Measurements from ENCODE around the gene MRRF.

MRRF gene

GRCh38 chr9:122228568-122229484 is 35.9 kb upstream of the MRRF start, which contains the start of gene LHX6:
TSS of gene LHX6 (minus strand) at chr9:122228957. CDS start at chr9:122228740, 217 bp downstream.
- peak; percentile 25 for DNase-seq

- DNase-seq, result no peak
Measured at GRCh38 chr9:122229485-122229837, 35.2 kb upstream of the MRRF start.

GRCh38 chr9:122232796-122233306 is 31.8 kb upstream of the MRRF start:
- no peak for DNase-seq

- no peak for DNase-seq
Measured at GRCh38 chr9:122234022-122234748, 30.5 kb upstream of the MRRF start.

GRCh38 chr9:122236681-122237080 is 28.0 kb upstream of the MRRF start:
- DNase-seq, result no peak

GRCh38 chr9:122239722-122240121 is 25.0 kb upstream of the MRRF start:
- DNase-seq, result no peak

- no peak for DNase-seq
Measured at GRCh38 chr9:122244349-122244748, 20.3 kb upstream of the MRRF start.

- DNase-seq, result no peak
Measured at GRCh38 chr9:122246666-122247065, 18.0 kb upstream of the MRRF start.

- DNase-seq, result no peak
Measured at GRCh38 chr9:122248448-122248865, 16.2 kb upstream of the MRRF start.

- DNase-seq, result no peak
Measured at GRCh38 chr9:122251351-122251750, 13.3 kb upstream of the MRRF start.

GRCh38 chr9:122252796-122253195 is 11.9 kb upstream of the MRRF start:
- DNase-seq, result no peak

GRCh38 chr9:122254761-122255160 is 9.9 kb upstream of the MRRF start:
- DNase-seq, result no peak

GRCh38 chr9:122256206-122256605 is 8.5 kb upstream of the MRRF start:
- no peak for DNase-seq

- DNase-seq, result no peak
Measured at GRCh38 chr9:122258886-122259415, 5.7 kb upstream of the MRRF start.

- DNase-seq, result peak; percentile 39
Measured at GRCh38 chr9:122261469-122261881, 3.2 kb upstream of the MRRF start.

- no peak for DNase-seq
Measured at GRCh38 chr9:122262073-122262472, 2.6 kb upstream of the MRRF start.

GRCh38 chr9:122263699-122264349 is 858 bp upstream of the MRRF start:
- DNase-seq, result peak; percentile 46

GRCh38 chr9:122265149-122265915 is 650 bp downstream of the MRRF start:
- peak; percentile 87 for DNase-seq

GRCh38 chr9:122268041-122268814 is 3.5 kb downstream of the MRRF start:
- no peak for DNase-seq

- DNase-seq, result no peak
Measured at GRCh38 chr9:122274055-122274454, 9.4 kb downstream of the MRRF start.

GRCh38 chr9:122276096-122276495 is 11.4 kb downstream of the MRRF start:
- DNase-seq, result no peak

All from hematopoietic multipotent progenitor cell treated with erythropoietin and hydrocortisone succinate and interleukin-3 and kit ligand, for 4 days (in vitro differentiated cells).